Prostate gland (tissue), 2 donors: Measurements from ENCODE around the gene MLN.

Experiments
- POLR2A ChIP-seq: fragments of 450-650 bp; IDR thresholded peaks from one replicate; pipeline ENCODE4 v1.6.1; 2016; ENCODE audit warnings: antibody characterized with exemption, mild to moderate bottlenecking
- POLR2AphosphoS5 ChIP-seq: sonication (generic); formaldehyde crosslinking; IDR thresholded peaks from one replicate; pipeline ENCODE4 v1.6.1; 2017; ENCODE audit warnings: antibody characterized with exemption
- TF ChIP-seq, protein P1 (sequence below), 4 experiments: fragments of 200-600 bp in 2 of 4; fragments of 450-650 bp in 2 of 4; sonication (generic) in 2 of 4; IDR thresholded peaks; 1 replicate in 3 of 4; 2 replicates in 1 of 4; pipeline ENCODE4 v1.5.1; 2016 to 2019; ENCODE audit warnings: antibody characterized with exemption in 4 of 4, mild to moderate bottlenecking in 2 of 4, moderate library complexity in 2 of 4

DNA sequence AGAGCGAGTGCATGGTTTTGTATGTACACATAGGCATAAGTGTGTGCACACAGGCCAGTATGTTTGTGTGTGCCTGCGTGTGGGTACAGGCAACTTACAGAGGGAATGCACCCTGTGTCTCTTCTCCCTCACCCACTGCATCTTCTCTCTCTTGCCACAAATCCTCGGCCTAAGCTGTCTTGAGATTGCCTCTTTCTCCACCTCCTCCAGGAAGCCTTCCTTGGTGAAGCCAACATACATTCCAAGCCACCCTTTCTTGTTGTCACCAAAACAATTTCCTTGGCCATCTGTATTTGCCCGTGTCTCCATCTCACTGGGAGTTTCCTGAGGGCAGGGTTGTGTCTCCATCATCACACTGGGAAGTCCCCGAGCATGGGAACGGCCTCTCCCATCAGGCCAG lies 29.8 kb upstream of the MLN start:
- TF ChIP-seq, protein P1, sequence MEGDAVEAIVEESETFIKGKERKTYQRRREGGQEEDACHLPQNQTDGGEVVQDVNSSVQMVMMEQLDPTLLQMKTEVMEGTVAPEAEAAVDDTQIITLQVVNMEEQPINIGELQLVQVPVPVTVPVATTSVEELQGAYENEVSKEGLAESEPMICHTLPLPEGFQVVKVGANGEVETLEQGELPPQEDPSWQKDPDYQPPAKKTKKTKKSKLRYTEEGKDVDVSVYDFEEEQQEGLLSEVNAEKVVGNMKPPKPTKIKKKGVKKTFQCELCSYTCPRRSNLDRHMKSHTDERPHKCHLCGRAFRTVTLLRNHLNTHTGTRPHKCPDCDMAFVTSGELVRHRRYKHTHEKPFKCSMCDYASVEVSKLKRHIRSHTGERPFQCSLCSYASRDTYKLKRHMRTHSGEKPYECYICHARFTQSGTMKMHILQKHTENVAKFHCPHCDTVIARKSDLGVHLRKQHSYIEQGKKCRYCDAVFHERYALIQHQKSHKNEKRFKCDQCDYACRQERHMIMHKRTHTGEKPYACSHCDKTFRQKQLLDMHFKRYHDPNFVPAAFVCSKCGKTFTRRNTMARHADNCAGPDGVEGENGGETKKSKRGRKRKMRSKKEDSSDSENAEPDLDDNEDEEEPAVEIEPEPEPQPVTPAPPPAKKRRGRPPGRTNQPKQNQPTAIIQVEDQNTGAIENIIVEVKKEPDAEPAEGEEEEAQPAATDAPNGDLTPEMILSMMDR (IDR thresholded peaks at IDR 0.05): no peak
- no peak for TF ChIP-seq POLR2A
- no peak for TF ChIP-seq POLR2AphosphoS5
